ENCODE measurements around the gene DGKD. TPM values are rescaled to one million over a fixed set of nuclear protein-coding genes. Genes with fewer than 3 reads are reported as not detected.

Gene DGKD
- total and polyA plus RNA-seq, 9 of the 15 experiments (the other 6 are each of a cell fraction or from before 2014, with no cell fraction given): 0.52 to 29.5 (median 10.6) TPM

GRCh38 chr2:233482616-233483015 lies 128.3 kb downstream of the DGKD start (continued):
- no peak for TF ChIP-seq CHCHD3 (CRISPR knock-in tag; IDR thresholded peaks at IDR 0.05)
- TF ChIP-seq KLF10 (CRISPR knock-in tag; IDR thresholded peaks at IDR 0.05): no peak
- no peak for TF ChIP-seq KLF1 (tag; IDR thresholded peaks at IDR 0.05)
- TF ChIP-seq JUN (IDR thresholded peaks at IDR 0.05; ENCODE audit: borderline replicate concordance, low read depth, low read length): no peak
- TF ChIP-seq JUN (CRISPR knock-in tag; IDR thresholded peaks at IDR 0.05; ENCODE audit: borderline replicate concordance): no peak
- TF ChIP-seq THRA (IDR thresholded peaks at IDR 0.05): no peak
- no peak for TF ChIP-seq ZNF639 (CRISPR knock-in tag; conservative IDR thresholded peaks at IDR 0.05 in 1 of 2, IDR thresholded peaks at IDR 0.05 in 1 of 2)

GRCh38 chr2:233485726-233486125 lies 131.4 kb downstream of the DGKD start:
- in situ Hi-C loops (cut with MboI) (no loop called here), intact Hi-C loops (cut with micrococcal nuclease) (no loop called here)
- Histone ChIP-seq H3K36me3 (ENCODE audit: control insufficient read depth, insufficient read depth, low read length) (peaks cover 7% of the 10 kb centered on the region; the same call in 2 of the 3 replicates), H3K4me1 (replicated peaks in 1 of 2; ENCODE audit: control insufficient read depth in 2 of 2, insufficient read depth in 2 of 2, low read length in 2 of 2) (peaks cover 0 to 4% of the 10 kb centered on the region in 2 experiments; a peak in 3 of 5 replicates), H2AFZ (ENCODE audit: low read depth, low read length) (no peak overlapping the region), H3K4me2 (ENCODE audit: insufficient read depth, low read length) (no peak overlapping the region), H3K4me3 (no peak overlapping the region), H3K27me3 (ENCODE audit: control insufficient read depth in 2 of 2, insufficient read depth in 2 of 2, low read length in 2 of 2) (no peaks in the 10 kb centered on the region), H4K20me1 (replicated peaks; ENCODE audit: control insufficient read depth, insufficient read depth, low read length) (no peaks in the 10 kb centered on the region), H3K27ac (ENCODE audit: extremely low read depth, low read depth, low read length) (no peak overlapping the region), H3K79me2 (ENCODE audit: control insufficient read depth, insufficient read depth, low read length) (no peaks in the 10 kb centered on the region), H3K9me1 (ENCODE audit: control insufficient read depth, insufficient read depth, low read length) (no peaks in the 10 kb centered on the region), H3K9ac (ENCODE audit: insufficient read depth in 1 of 2, low read depth in 2 of 2, low read length in 2 of 2) (no peak overlapping the region), H3K9me3 (replicated peaks; ENCODE audit: control insufficient read depth, insufficient read depth, low read depth, low read length) (no peaks in the 10 kb centered on the region)
- FAIRE-seq (no peak), ATAC-seq (no peak), DNase-seq (ENCODE audit: extremely low read depth in 1 of 4, low spot score in 3 of 4) (no peak)
- no TSS peak for BruUV-seq (replicated peaks)
- CTCF ChIA-PET (ENCODE audit: low intra/inter-chr PET ratio): no interaction called here
- WGBS (ENCODE audit: insufficient coverage, low coverage, missing lambda C conversion rate): 86% methylated on average over 11 of the region's 15 CpGs
- POLR2A ChIA-PET: interaction anchor here (0.6 kb wide), 1 partner anchor 249 kb away, joined by 3 read pairs; no protein-coding TSS in a partner anchor
- TF ChIP-seq ZBTB34 (CRISPR knock-in tag; IDR thresholded peaks at IDR 0.05): no peak
- TF ChIP-seq ZNF23 (CRISPR knock-in tag; IDR thresholded peaks at IDR 0.05): no peak
- no peak for TF ChIP-seq HES1 (IDR thresholded peaks at IDR 0.05; ENCODE audit: low read depth)
- TF ChIP-seq NCOA6 (IDR thresholded peaks at IDR 0.05): no peak
- TF ChIP-seq SMARCB1 (IDR thresholded peaks at IDR 0.05; ENCODE audit: insufficient read length, low read depth): no peak
- no peak for TF ChIP-seq GABPB2 (CRISPR knock-in tag; conservative IDR thresholded peaks at IDR 0.05)
- no peak for TF ChIP-seq XRCC4 (IDR thresholded peaks at IDR 0.05; ENCODE audit: extremely low read depth, insufficient read depth, insufficient read length)
- TF ChIP-seq KLF1 (tag; IDR thresholded peaks at IDR 0.05): no peak
- TF ChIP-seq SMC3 (conservative IDR thresholded peaks at IDR 0.05; ENCODE audit: insufficient read depth, low read depth, low read length): no peak
- TF ChIP-seq IRF1 (CRISPR knock-in tag; IDR thresholded peaks at IDR 0.05; ENCODE audit: borderline replicate concordance): no peak
- no peak for TF ChIP-seq ZNF121 (CRISPR knock-in tag; conservative IDR thresholded peaks at IDR 0.05)
